Prostate gland (tissue), 2 donors: Measurements from ENCODE around the gene RTF1. TPM values are rescaled to one million over a fixed set of nuclear protein-coding genes. Genes with fewer than 3 reads are reported as not detected.

ENCODE experiments used
- DNase-seq: peaks from one replicate; pipeline ENCODE4 v3.0.0-alpha.2; 2019; ENCODE audit warnings: low spot score
- H3K27ac ChIP-seq, 2 donors: fragments of 200-600 bp; sonication (generic); 2 replicates each; pipeline ENCODE4 v1.5.1; 2017 to 2019
- H3K27me3 ChIP-seq: fragments of 200-600 bp; sonication (generic); replicated peaks from 2 replicates; pipeline ENCODE4 v1.5.1; 2019; ENCODE audit not compliant: insufficient read depth
- H3K36me3 ChIP-seq, 2 donors: fragments of 200-600 bp; sonication (generic); 1 replicate in 1 of 2; 2 replicates in 1 of 2; pipeline versions ENCODE4 v1.5.1 to v1.8.1; 2017 to 2019
- H3K4me1 ChIP-seq: fragments of 200-600 bp; sonication (generic); replicated peaks from 2 replicates; pipeline ENCODE4 v1.5.1; 2019
- H3K4me3 ChIP-seq, 2 donors: fragments of 200-600 bp; sonication (generic); 2 replicates each; pipeline ENCODE4 v1.5.1; 2017 to 2019
- H3K9me3 ChIP-seq: fragments of 200-600 bp; sonication (generic); 2 replicates; pipeline ENCODE4 v1.5.1; 2017
- CTCF ChIP-seq, 4 experiments: fragments of 200-600 bp in 2 of 4; fragments of 450-650 bp in 2 of 4; sonication (generic) in 2 of 4; IDR thresholded peaks; 1 replicate in 3 of 4; 2 replicates in 1 of 4; pipeline ENCODE4 v1.5.1; 2016 to 2019; ENCODE audit warnings: antibody characterized with exemption in 4 of 4, mild to moderate bottlenecking in 2 of 4, moderate library complexity in 2 of 4
- POLR2A ChIP-seq: fragments of 450-650 bp; IDR thresholded peaks from one replicate; pipeline ENCODE4 v1.6.1; 2016; ENCODE audit warnings: antibody characterized with exemption, mild to moderate bottlenecking
- POLR2AphosphoS5 ChIP-seq: sonication (generic); formaldehyde crosslinking; IDR thresholded peaks from one replicate; pipeline ENCODE4 v1.6.1; 2017; ENCODE audit warnings: antibody characterized with exemption
- WGBS: methylation state at CpG from one replicate; pipeline ENCODE4 v1.1.5; 2018; 5-methylcytosine and 5-hydroxymethylcytosine counted together
- intact Hi-C: fragments of 100-400 bp; cut with DNase I; formaldehyde crosslinking; loops from one replicate; pipeline ENCODE4 v1.14.2; 2022
- total RNA-seq, 2 donors: library from RNA; depleted of rRNA; stranded (reverse); fragments of >200 nt; gene quantifications; one replicate each; pipeline ENCODE4 v1.1.0, GENCODE V29; 2016

RTF1 gene
- total RNA-seq, 2 donors from 2014 or later: 23.8 to 52.4 TPM

GRCh38 chr15:41492597-41493204 lies 75.8 kb downstream of the RTF1 start:
- H3K4me3 ChIP-seq: peak overlapping the region; percentile 40 to 46
- H3K36me3 ChIP-seq: no peaks in the 10 kb centered on the region
- peaks cover 3% of the 10 kb centered on the region for H3K27me3 ChIP-seq
- H3K4me1 ChIP-seq: peaks cover 6% of the 10 kb centered on the region
- TF ChIP-seq CTCF (IDR thresholded peaks at IDR 0.05): no peak
- no peak for TF ChIP-seq POLR2A
- TF ChIP-seq POLR2AphosphoS5: no peak
- H3K9me3 ChIP-seq: no peaks in the 10 kb centered on the region
- DNase-seq: no peak
- WGBS: 10% methylated on average over 15 of the region's 15 CpGs
- intact Hi-C loops: no loop called here
- peak overlapping the region; percentile 48 to 62 for H3K27ac ChIP-seq

GRCh38 chr15:41493205-41493901 lies 76.5 kb downstream of the RTF1 start, which contains the start of gene ITPKA:
TSS of gene ITPKA (plus strand) at chr15:41493874. CDS start at chr15:41493928, 54 bp downstream.
- H3K4me1 ChIP-seq: peaks cover 6% of the 10 kb centered on the region
- under 1% methylated on average over 29 of the region's 60 CpGs for WGBS
- peak within 1 kb of the TSS; percentile 48 to 62 for H3K27ac ChIP-seq
- peaks cover 3% of the 10 kb centered on the region for H3K27me3 ChIP-seq
- peak; percentile 52 for DNase-seq
- H3K36me3 ChIP-seq: no peaks in the 10 kb centered on the region
- intact Hi-C loops: no loop called here
- peak within 1 kb of the TSS; percentile 40 to 46 for H3K4me3 ChIP-seq
- TF ChIP-seq POLR2A: peak; percentile 41
- no peak for TF ChIP-seq POLR2AphosphoS5
- peak in 1 of 4 experiments; percentile 9 for TF ChIP-seq CTCF (IDR thresholded peaks at IDR 0.05)
- no peaks in the 10 kb centered on the region for H3K9me3 ChIP-seq

- peaks cover 3% of the 10 kb centered on the region for H3K27me3 ChIP-seq
- no peak for DNase-seq
Observed at GRCh38 chr15:41493902-41494189, 77.0 kb downstream of the RTF1 start.

GRCh38 chr15:41494190-41494921 lies 77.5 kb downstream of the RTF1 start:
- no peaks in the 10 kb centered on the region for H3K36me3 ChIP-seq
- intact Hi-C loops: no loop called here
- 3% methylated on average over 38 of the region's 77 CpGs for WGBS
- H3K4me1 ChIP-seq: peaks cover 6% of the 10 kb centered on the region
- peak overlapping the region; percentile 40 to 46 for H3K4me3 ChIP-seq
- H3K27ac ChIP-seq: no peak overlapping the region
- no peak for DNase-seq
- H3K27me3 ChIP-seq: peaks cover 3% of the 10 kb centered on the region
- TF ChIP-seq CTCF (IDR thresholded peaks at IDR 0.05) (no peak), POLR2A (no peak), POLR2AphosphoS5 (no peak)
- no peaks in the 10 kb centered on the region for H3K9me3 ChIP-seq

More at GRCh38 chr15:41493902-41494189, 77.0 kb downstream of the RTF1 start:
- H3K4me3 ChIP-seq: peak overlapping the region; percentile 40 to 46
- H3K27ac ChIP-seq: no peak overlapping the region
- H3K36me3 ChIP-seq: no peaks in the 10 kb centered on the region
- H3K9me3 ChIP-seq: no peaks in the 10 kb centered on the region
- H3K4me1 ChIP-seq: peaks cover 6% of the 10 kb centered on the region
- intact Hi-C loops: no loop called here
- WGBS: no CpG with 5 or more reads among the region's 41 CpGs
- TF ChIP-seq CTCF (IDR thresholded peaks at IDR 0.05): no peak
- TF ChIP-seq POLR2A: no peak
